Fibroblast of mammary gland (primary cell): Measurements from ENCODE around the gene TFPI.

Experiments used
- DNase-seq: peaks from one replicate; pipeline ENCODE4 v3.0.0-alpha.2; 2010; ENCODE audit warnings: low read depth
- H3K4me3 ChIP-seq: 2 replicates; pipeline ENCODE4 v1.5.1; 2011; ENCODE audit warnings: low read depth, mild to moderate bottlenecking, low read length, moderate library complexity; ENCODE audit not compliant: control insufficient read depth
- CTCF ChIP-seq: conservative IDR thresholded peaks from 2 replicates; pipeline ENCODE4 v1.5.1; 2011; ENCODE audit warnings: low read depth, low read length, inconsistent platforms; ENCODE audit not compliant: control insufficient read depth, insufficient read depth

Gene TFPI

DNA sequence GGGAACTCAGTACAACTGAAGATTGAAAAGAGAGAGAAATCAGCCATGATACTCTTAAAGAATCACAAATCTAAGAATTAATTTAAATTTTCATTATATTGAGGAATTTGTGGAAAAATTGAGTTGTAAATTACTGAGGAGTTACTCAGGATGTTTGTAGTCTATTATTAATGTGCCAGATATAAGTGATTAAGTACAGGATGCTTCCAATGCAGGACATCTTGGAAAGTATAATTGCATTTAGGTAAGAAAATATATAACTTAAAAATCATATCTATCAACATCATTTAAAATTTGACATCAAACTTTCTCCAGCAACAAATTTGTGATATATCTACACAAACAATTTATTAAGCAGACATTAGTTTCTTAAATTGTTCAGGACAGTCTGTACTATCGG lies 107.5 kb downstream of the TFPI start:
- H3K4me3 ChIP-seq = peak overlapping the region; percentile 39
- no peak for DNase-seq
- TF ChIP-seq CTCF = no peak

GRCh38 chr2:187445051-187445450 lies 109.2 kb downstream of the TFPI start:
- no peak for TF ChIP-seq CTCF
- DNase-seq = no peak
- no peak overlapping the region for H3K4me3 ChIP-seq

- no peak for DNase-seq
- TF ChIP-seq CTCF = no peak
Observed at GRCh38 chr2:187442778-187443177, 111.5 kb downstream of the TFPI start.

GRCh38 chr2:187442378-187442777 lies 111.9 kb downstream of the TFPI start:
- TF ChIP-seq CTCF = peak; percentile 18
- H3K4me3 ChIP-seq = no peak overlapping the region
- no peak for DNase-seq

More at GRCh38 chr2:187442778-187443177, 111.5 kb downstream of the TFPI start:
- no peak overlapping the region for H3K4me3 ChIP-seq

DNA sequence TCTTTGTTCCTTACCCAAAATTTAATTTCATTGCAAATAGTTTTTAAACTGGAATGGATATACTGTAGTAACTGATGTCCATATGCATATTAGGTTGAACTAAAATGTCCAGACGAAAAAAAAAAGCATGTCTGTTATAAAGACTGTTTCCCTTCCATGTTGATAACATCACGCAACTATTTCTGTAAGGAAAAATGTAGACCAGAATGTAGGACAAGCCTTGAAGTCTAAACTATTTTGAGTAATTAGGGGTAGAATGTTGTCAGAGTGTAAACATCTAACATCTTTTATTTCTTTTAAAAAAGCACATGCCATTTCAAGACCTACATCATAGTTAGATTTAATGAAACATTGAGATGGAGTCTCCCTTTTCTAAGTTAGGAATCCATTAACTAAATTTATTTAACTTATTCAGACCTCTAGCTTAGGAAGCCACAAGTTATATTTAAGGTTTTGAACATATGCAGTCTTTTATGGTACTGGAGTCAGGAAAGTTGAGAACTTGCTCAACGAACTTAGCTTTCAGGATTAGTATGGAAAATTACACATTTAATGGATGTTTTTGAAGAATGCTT lies 114.0 kb downstream of the TFPI start:
- no peak overlapping the region for H3K4me3 ChIP-seq
- TF ChIP-seq CTCF = no peak
- DNase-seq = no peak

DNA sequence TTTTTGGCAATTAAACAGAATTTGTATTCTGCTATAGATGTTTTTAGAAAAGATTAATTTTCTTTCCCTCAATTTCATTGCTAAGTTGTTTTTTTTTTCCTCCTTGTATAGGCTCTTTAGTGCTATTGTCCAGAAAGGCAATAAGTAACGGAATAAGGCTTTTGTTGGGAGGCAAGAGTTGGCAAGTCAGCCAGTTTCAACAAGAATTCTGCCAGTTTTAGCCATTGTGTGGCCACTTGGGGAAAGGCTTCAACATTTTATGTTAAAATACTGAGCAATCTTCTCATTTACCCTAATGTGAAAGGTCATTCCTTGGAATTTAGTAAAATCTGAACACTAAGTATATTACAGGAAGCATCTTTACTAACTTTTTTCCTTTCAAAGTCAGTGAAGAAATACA lies 115.8 kb downstream of the TFPI start:
- no peak overlapping the region for H3K4me3 ChIP-seq
- DNase-seq = no peak

More for the DNA sequence above, 115.8 kb downstream of the TFPI start:
- no peak for TF ChIP-seq CTCF
